ENCODE data around the gene GATC.

Gene GATC

DNA sequence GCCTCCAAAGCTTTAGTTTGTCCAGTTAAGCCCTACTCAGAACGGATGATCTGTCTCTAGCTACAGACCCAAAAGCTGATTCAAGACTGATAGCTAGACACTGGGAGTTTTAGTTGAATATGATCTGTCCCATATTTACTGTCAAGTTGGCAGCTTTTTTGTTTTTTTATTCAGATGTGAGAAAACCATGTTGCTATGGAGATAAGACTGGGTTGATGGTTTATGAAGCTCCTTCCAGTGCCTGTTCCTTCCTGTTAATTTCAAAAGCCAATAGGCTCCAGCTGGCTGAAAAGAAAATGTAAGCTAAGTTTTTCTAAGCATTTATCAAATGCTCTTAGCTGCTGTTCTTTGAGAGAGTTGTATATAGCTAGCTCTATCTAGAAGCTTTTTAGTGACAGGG lies 54.3 kb downstream of the GATC start:
- H3K4me1 ChIP-seq (ENCODE audit: control extremely low read depth in 1 of 4, control insufficient read depth in 4 of 4, insufficient read depth in 4 of 4, low read length in 3 of 4): peaks cover 9 to 21% (median 15%) of the 10 kb centered on the region in 4 experiments
- H3K36me3 ChIP-seq (ENCODE audit: control insufficient read depth in 4 of 4, insufficient read depth in 4 of 4, low read length in 3 of 4): peaks cover 5 to 46% (median 30%) of the 10 kb centered on the region in 4 experiments
- no peaks in the 10 kb centered on the region for H3K27me3 ChIP-seq (replicated peaks in 2 of 5; ENCODE audit: control insufficient read depth in 4 of 5, insufficient read depth in 5 of 5, low read length in 4 of 5)
- ChIA-PET POLR2A (interaction anchor here (0.6 kb wide), 1 partner anchor 209 kb away, joined by 5 read pairs; no protein-coding TSS in a partner anchor), CTCF (interaction anchor here (1.6 to 2.2 kb wide), 3 partner anchors 9 to 46 kb away, joined by 4 to 6 read pairs (median 4); no protein-coding TSS in a partner anchor)
- peak in 2 of 3 donors; percentile 41 to 53 for DNase-seq
- 100% methylated on average over 1 of the region's 1 CpG for WGBS (ENCODE audit: insufficient coverage)
- H3K27ac ChIP-seq (ENCODE audit: insufficient read depth in 1 of 2, low read depth in 1 of 2, low read length in 2 of 2, poor library complexity in 1 of 2, severe bottlenecking in 2 of 2): peak overlapping the region in 1 of 2 experiments; percentile 27
- H3K4me3 ChIP-seq (ENCODE audit: control insufficient read depth in 1 of 7, extremely low read depth in 1 of 7, insufficient read depth in 4 of 7, low read depth in 2 of 7, low read length in 6 of 7): no peak overlapping the region
- no peaks in the 10 kb centered on the region for H3K9me3 ChIP-seq (ENCODE audit: control extremely low read depth in 1 of 5, control insufficient read depth in 4 of 5, insufficient read depth in 2 of 5, low read depth in 1 of 5, low read length in 4 of 5)

DNA sequence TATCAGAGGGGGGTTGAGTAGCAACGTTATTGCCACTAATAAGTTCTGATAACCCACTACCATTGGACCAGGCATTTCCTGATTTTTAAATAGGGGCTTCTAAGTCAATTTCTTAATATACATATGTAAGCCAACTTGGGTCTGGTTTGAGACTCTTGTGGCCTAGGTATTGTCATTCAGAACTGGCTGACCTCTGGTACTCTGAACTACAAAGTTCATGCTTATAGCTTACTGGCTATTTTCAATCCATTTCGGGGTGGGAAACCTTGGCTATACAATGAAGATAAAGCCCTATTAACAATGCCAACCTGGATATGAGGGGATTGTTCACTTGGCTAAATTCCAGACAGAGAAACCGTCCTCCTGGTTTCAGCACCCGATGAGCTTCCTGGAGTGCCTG lies 58.3 kb downstream of the GATC start:
- peaks cover 0 to 5% (median 3%) of the 10 kb centered on the region in 4 experiments for H3K4me1 ChIP-seq (ENCODE audit: control extremely low read depth in 1 of 4, control insufficient read depth in 4 of 4, insufficient read depth in 4 of 4, low read length in 3 of 4)
- H3K27ac ChIP-seq (ENCODE audit: insufficient read depth in 1 of 2, low read depth in 1 of 2, low read length in 2 of 2, poor library complexity in 1 of 2, severe bottlenecking in 2 of 2): no peak overlapping the region
- ChIA-PET CTCF (interaction anchor here (0.6 to 1.7 kb wide), 7 partner anchors 12 to 1177 kb away, joined by 3 to 5 read pairs (median 4); partner anchors contain the start of gene RPLP0), POLR2A (no interaction called here)
- 96% methylated on average over 3 of the region's 4 CpGs for WGBS (ENCODE audit: insufficient coverage)
- no peaks in the 10 kb centered on the region for H3K27me3 ChIP-seq (replicated peaks in 2 of 5; ENCODE audit: control insufficient read depth in 4 of 5, insufficient read depth in 5 of 5, low read length in 4 of 5)
- no peak for DNase-seq
- no peak overlapping the region for H3K4me3 ChIP-seq (ENCODE audit: control insufficient read depth in 1 of 7, extremely low read depth in 1 of 7, insufficient read depth in 4 of 7, low read depth in 2 of 7, low read length in 6 of 7)
- H3K9me3 ChIP-seq (ENCODE audit: control extremely low read depth in 1 of 5, control insufficient read depth in 4 of 5, insufficient read depth in 2 of 5, low read depth in 1 of 5, low read length in 4 of 5): no peaks in the 10 kb centered on the region
- peaks cover 5 to 46% (median 29%) of the 10 kb centered on the region in 4 experiments for H3K36me3 ChIP-seq (ENCODE audit: control insufficient read depth in 4 of 4, insufficient read depth in 4 of 4, low read length in 3 of 4)

DNA sequence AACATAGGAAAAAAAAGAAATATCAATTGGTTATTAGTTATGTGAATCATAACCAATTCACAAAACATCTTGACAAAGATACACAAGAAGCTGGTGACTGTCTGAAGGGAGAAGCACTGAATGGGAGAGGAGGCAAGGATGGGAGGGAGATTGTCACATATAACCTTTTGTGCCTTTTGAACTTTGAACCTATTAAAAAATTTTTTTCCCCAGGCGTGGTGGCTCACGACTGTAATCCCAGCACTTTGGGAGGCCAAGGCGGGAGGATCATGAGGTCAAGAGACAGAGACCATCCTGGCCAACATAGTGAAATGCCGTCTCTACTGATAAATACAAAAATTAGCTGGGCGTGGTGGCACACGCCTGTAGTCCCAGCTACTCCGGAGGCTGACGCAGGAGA lies 62.3 kb downstream of the GATC start:
- no peak overlapping the region for H3K27ac ChIP-seq (ENCODE audit: insufficient read depth in 1 of 2, low read depth in 1 of 2, low read length in 2 of 2, poor library complexity in 1 of 2, severe bottlenecking in 2 of 2)
- no peak for DNase-seq
- H3K9me3 ChIP-seq (ENCODE audit: control extremely low read depth in 1 of 5, control insufficient read depth in 4 of 5, insufficient read depth in 2 of 5, low read depth in 1 of 5, low read length in 4 of 5): no peaks in the 10 kb centered on the region
- H3K4me1 ChIP-seq (ENCODE audit: control extremely low read depth in 1 of 4, control insufficient read depth in 4 of 4, insufficient read depth in 4 of 4, low read length in 3 of 4): no peaks in the 10 kb centered on the region
- CTCF ChIA-PET: interaction anchor here (0.7 to 2.1 kb wide), 3 partner anchors 9 to 41 kb away, joined by 3 to 6 read pairs (median 4); partner anchors contain the start of gene SRSF9
- H3K27me3 ChIP-seq (replicated peaks in 2 of 5; ENCODE audit: control insufficient read depth in 4 of 5, insufficient read depth in 5 of 5, low read length in 4 of 5): no peaks in the 10 kb centered on the region
- no peak overlapping the region for H3K4me3 ChIP-seq (ENCODE audit: control insufficient read depth in 1 of 7, extremely low read depth in 1 of 7, insufficient read depth in 4 of 7, low read depth in 2 of 7, low read length in 6 of 7)
- WGBS (ENCODE audit: insufficient coverage): 98% methylated on average over 8 of the region's 8 CpGs
- H3K36me3 ChIP-seq (ENCODE audit: control insufficient read depth in 4 of 4, insufficient read depth in 4 of 4, low read length in 3 of 4): peaks cover 12 to 57% (median 29%) of the 10 kb centered on the region in 4 experiments
- POLR2A ChIA-PET: no interaction called here

Data from common myeloid progenitor, CD34-positive (primary cell).